Retina (tissue), 1 donor: ENCODE measurements around the gene LY9.
"Not testable (repeated sequence)": the region's sequence is repeated elsewhere in the genome, so short reads cannot be mapped to it uniquely, and the experiment has no call there.

Experiments
- DNase-seq: peaks from one replicate; pipeline ENCODE4 v3.0.0-alpha.2; 2016

LY9 gene

DNA sequence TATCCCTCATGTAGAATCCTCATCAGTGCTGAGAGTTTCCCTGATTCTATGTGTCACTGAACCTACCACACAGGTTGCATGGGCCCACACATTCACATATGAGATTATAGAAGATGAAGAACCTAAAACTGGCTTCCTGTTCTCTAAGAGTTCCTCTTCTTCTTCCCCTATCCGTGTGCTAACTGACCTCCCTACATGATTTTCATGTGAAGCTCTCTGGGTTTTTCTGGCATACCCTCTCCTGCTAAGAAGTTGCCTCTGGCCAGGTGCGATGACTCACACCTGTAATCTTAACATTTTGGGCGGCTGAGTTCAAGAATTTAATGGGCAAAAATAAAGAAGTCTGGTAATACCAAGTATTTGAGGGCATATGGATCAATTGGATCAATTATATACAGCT lies 72.2 kb downstream of the LY9 start:
- DNase-seq: no peak

DNA sequence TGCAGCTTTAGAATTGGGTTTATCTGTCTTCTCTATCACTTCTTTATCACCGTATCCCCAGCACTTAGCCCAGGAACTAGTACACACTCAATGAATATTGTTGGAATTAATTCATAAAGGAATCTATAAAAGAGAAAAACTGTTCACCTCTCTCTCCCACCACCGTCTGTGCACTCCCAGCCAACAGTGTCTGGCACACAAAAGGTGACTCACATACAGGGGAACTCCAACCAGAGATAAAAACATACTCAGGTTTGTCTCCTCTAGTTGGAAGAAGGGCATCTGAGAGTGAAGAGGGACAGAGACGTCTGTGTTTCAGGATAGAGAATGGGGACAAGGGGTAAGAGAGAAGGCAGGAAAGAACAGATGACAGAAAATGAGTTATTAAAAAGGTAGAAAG lies 79.0 kb downstream of the LY9 start:
- no peak for DNase-seq

DNA sequence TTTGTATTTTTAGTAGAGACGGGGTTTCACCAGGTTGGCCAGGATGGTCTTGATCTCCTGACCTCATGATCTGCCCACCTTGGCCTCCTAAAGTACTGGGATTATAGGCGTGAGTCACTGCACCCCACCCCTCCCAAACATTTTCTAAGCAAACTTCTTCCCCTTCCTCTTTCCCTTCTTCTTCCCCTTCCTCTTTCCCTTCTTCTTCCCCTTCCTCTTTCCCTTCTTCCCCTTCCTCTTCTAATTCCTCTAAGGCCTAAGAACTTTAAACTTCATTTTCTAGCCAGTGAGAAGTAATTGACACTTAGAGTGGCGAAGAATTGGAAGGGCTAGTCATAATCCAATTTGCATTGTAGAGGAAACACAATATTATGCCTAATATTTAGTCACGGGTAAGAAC lies 79.6 kb downstream of the LY9 start:
- DNase-seq: not testable (repeated sequence)

DNA sequence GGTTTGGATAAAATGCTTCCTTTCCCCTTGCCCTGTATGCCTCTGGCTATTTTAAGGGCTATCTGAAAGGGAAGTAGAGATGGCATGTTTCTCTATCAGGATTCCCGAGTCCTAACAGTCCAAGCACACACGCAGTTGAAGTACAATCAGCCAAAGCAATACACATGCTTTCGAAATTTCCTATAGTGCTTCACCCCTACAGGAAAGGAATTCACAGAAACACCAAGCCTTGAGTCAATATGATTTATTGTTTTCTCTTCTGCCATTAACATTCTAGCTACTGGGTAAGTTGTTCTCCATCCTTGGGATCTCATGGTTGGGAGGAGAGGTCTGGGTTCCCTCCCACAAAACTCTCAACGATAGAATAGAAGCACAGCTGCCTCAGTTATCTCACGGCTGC lies 80.3 kb downstream of the LY9 start:
- DNase-seq: no peak

DNA sequence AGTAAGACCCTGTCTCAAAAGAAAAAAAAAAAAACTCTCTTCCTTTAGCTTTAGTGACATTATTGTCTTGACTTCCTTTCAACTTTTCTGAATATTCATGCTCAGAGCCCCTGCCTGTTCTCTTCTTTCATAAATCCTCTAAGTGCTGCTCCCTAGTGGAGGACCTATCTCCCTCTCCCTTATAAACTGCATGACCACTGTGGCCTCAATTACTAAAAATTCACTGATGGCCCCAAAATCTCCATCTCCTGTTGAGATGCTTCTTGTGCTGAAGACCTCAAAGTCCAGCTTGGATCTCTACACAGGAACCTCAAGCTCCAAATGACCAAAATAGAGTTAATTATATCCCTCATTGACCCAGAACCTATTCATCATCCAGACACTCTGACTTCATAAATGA lies 81.2 kb downstream of the LY9 start:
- no peak for DNase-seq
